ENCODE measurements around the gene ARL6IP1.
A peak's percentile ranks its signal among the peaks of the same experiment; 100 is the strongest.
"Not testable (repeated sequence)": the region's sequence is repeated elsewhere in the genome, so short reads cannot be mapped to it uniquely, and the experiment has no call there.

The ARL6IP1 gene

DNA sequence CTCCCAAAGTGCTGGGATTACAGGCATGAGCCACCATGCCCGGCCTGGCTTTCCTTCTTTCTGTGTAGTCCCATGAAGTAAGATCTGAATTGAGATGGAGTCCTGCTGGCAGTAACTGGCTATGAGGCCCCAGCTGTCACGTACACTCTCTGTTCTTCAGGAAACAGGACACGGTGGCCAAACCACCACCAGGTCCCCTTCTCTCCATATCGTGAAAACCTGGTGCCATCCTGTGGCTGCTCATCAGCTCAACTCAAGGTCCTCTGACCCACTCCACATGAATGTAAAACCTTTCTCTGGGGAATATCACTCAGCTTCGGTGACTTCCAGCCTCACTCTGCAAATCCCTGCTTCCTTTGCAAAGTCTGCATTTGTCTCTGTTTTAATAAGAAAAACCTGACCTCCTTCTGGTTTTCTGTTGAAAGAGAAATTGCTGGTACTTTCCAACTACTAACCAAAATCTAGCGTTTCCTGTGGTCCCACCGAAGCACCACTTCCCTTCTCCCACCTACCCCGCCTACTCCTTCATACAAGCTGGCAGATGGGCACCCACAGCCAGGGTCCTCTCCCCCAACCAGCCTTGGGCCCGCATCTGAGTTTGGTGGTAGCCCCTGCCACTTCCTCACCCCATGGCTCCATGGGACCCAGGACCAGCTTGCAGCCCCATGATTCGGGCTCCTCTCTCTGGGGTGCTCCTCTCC lies 43.2 kb downstream of the ARL6IP1 start:
- DNase-seq: peak; percentile 16 to 28

DNA sequence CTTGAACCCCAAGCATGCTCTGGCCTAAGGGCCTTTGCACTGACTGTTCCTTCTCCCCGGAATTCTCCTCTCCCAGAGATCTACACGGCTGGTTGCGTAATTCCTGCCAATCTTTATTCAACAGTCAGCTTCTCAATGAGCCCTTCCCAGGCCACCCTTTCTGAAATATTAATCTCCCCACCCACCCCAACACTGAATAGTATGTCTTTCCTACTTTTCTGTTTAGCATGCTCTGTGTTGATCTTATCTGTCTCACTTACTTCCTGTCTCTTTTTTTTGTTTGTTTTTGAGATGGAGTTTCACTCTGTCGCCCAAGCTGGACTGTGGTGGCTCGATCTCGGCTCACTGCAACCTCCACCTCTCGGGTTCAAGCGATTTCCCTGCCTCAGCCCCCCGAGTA lies 44.7 kb downstream of the ARL6IP1 start:
- not testable (repeated sequence) for DNase-seq

DNA sequence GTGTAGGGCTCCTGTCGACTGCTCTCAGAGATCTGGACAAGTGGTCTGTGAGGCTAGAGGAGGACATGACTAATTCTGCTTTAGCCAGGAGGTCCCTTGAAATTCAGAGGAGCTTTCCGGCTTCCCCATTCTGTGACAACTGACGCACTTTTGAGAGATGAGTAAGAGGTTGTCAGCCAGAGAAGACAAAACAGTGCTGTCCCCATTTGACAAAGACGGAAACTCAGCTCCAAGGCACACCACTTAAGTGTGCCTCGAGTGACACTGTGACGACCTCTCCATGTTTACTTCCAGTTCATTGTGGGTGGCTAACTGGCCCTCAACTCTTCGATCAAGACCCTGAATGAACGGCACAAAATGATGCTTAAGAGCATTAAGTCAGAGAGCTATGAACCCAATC lies 58.5 kb downstream of the ARL6IP1 start:
- not testable (repeated sequence) for DNase-seq

Data from activated CD4-positive, alpha-beta T cell treated with anti-CD3 and anti-CD28 coated beads, Interleukin-2, amount 50 U/mL, for 48 hours (primary cell).